Fibroblast of skin of scalp (primary cell): ENCODE data around the gene TGFB2.
A peak's percentile ranks its signal among the peaks of the same experiment; 100 is the strongest.

ENCODE experiments used
- DNase-seq: peaks from one replicate; pipeline ENCODE4 v3.0.0-alpha.2; 2013

The TGFB2 gene

GRCh38 chr1:218392780-218393179 is 47.6 kb downstream of the TGFB2 start:
- no peak for DNase-seq

GRCh38 chr1:218394416-218394815 is 49.3 kb downstream of the TGFB2 start:
- DNase-seq: no peak

- DNase-seq: no peak
Observed at GRCh38 chr1:218394989-218395388, 49.9 kb downstream of the TGFB2 start.

- DNase-seq: no peak
Observed at GRCh38 chr1:218395916-218396315, 50.8 kb downstream of the TGFB2 start.

GRCh38 chr1:218397752-218398339 is 52.7 kb downstream of the TGFB2 start:
- no peak for DNase-seq

- no peak for DNase-seq
Observed at GRCh38 chr1:218400624-218401023, 55.5 kb downstream of the TGFB2 start.

GRCh38 chr1:218401441-218401997 is 56.4 kb downstream of the TGFB2 start:
- no peak for DNase-seq

GRCh38 chr1:218401998-218402785 is 57.1 kb downstream of the TGFB2 start:
- DNase-seq: no peak

- DNase-seq: no peak
Observed at GRCh38 chr1:218402786-218403120, 57.6 kb downstream of the TGFB2 start.

- DNase-seq: no peak
Observed at GRCh38 chr1:218403300-218403699, 58.2 kb downstream of the TGFB2 start.

- no peak for DNase-seq
Observed at GRCh38 chr1:218407630-218408029, 62.5 kb downstream of the TGFB2 start.

- DNase-seq: no peak
Observed at GRCh38 chr1:218408135-218408534, 63.0 kb downstream of the TGFB2 start.

- DNase-seq: no peak
Observed at GRCh38 chr1:218408942-218409341, 63.8 kb downstream of the TGFB2 start.

GRCh38 chr1:218409946-218410510 is 64.9 kb downstream of the TGFB2 start:
- DNase-seq: peak; percentile 22

- no peak for DNase-seq
Observed at GRCh38 chr1:218411101-218411500, 66.0 kb downstream of the TGFB2 start.

GRCh38 chr1:218412171-218412570 is 67.0 kb downstream of the TGFB2 start:
- peak; percentile 79 for DNase-seq

GRCh38 chr1:218413179-218413578 is 68.0 kb downstream of the TGFB2 start:
- DNase-seq: no peak

- no peak for DNase-seq
Observed at GRCh38 chr1:218414060-218414728, 69.1 kb downstream of the TGFB2 start.

- DNase-seq: no peak
Observed at GRCh38 chr1:218415726-218416125, 70.6 kb downstream of the TGFB2 start.

- peak; percentile 68 for DNase-seq
Observed at GRCh38 chr1:218421531-218421930, 76.4 kb downstream of the TGFB2 start.

GRCh38 chr1:218424502-218424901 is 79.4 kb downstream of the TGFB2 start:
- DNase-seq: no peak

- DNase-seq: peak; percentile 43
Observed at GRCh38 chr1:218425647-218426342, 80.7 kb downstream of the TGFB2 start.

GRCh38 chr1:218426343-218426657 is 81.2 kb downstream of the TGFB2 start:
- peak; percentile 13 for DNase-seq
